GM23338 (cell line): ENCODE results near the gene NEK6.

Source experiments
- CTCF ChIP-seq, 2 experiments: fragments of 200-600 bp in 1 of 2; sonication (generic) in 1 of 2; conservative IDR thresholded peaks; 2 replicates each; pipeline versions ENCODE4 v1.5.1 to v1.6.1; 2016 to 2017; ENCODE audit warnings: antibody characterized with exemption in 2 of 2, low read depth in 2 of 2, mild to moderate bottlenecking in 2 of 2, moderate library complexity in 1 of 2
- EZH2 ChIP-seq: fragments of 200-600 bp; sonication (generic); IDR thresholded peaks from one replicate; pipeline ENCODE4 v1.8.0; 2017; ENCODE audit warnings: antibody characterized with exemption, mild to moderate bottlenecking, low read depth; ENCODE audit not compliant: unreplicated experiment
- POLR2AphosphoS5 ChIP-seq: IDR thresholded peaks from 2 replicates; pipeline ENCODE4 v1.6.1; 2016; ENCODE audit warnings: antibody characterized with exemption, low read depth

DNA sequence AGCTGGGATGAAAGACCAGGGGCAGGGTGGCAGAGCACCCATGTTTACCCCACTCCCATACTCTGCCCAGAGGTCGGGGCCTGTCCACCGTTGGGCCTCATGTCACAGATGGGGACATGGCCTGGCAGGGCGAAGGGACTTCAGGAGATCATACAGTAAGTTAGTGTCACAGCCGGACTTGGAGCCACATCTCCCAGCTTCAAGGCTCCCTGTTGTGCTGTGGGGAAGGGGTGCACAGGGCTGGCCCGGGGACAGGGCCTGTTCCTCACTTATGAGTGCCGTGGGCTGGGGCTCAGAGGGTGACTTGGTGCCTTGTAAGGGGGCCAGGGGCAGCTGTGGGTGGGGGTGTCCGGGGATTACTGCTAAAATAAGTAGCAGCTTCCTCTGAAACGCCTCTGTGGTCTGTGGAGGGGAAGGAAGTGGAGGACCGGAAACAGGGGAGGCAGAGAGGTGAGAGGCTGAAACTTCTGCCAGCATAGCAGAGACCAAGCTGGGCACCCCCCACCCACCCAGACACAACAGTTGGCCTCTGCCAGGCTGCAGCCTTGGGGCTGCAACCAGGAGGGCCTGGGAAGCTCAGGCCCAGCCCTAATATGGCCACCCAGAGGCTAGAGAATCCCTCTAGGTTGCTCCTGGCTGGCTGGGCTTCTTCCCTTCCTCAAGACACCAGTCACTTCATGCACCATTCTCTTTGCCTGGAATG, 41.1 kb upstream of the NEK6 start:
- no peak for TF ChIP-seq EZH2
- no peak for TF ChIP-seq POLR2AphosphoS5
- no peak for TF ChIP-seq CTCF (conservative IDR thresholded peaks at IDR 0.05; ENCODE audit: low read depth in 2 of 2)
